ENCODE data around the gene AUTS2.

DNA sequence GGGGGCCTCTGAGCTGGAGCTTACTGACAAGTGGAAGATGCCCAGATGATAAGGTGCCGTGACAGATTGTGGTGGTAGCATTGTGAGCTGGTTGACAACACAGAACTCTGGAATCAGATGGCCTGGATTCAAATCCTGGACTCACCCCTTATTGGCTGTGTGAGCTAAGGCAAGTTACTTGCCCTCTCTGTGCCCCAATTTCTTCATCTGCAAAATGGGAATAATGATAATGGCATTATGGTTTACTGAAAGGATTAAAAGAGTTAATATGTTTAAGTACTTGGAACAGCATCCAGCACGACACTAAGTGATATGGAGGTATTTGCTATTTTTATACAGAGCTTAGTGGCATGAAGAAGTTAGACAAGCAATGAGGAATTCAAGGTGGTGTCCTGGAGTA is 1067.7 kb downstream of the AUTS2 start:
- TF ChIP-seq, protein P1, sequence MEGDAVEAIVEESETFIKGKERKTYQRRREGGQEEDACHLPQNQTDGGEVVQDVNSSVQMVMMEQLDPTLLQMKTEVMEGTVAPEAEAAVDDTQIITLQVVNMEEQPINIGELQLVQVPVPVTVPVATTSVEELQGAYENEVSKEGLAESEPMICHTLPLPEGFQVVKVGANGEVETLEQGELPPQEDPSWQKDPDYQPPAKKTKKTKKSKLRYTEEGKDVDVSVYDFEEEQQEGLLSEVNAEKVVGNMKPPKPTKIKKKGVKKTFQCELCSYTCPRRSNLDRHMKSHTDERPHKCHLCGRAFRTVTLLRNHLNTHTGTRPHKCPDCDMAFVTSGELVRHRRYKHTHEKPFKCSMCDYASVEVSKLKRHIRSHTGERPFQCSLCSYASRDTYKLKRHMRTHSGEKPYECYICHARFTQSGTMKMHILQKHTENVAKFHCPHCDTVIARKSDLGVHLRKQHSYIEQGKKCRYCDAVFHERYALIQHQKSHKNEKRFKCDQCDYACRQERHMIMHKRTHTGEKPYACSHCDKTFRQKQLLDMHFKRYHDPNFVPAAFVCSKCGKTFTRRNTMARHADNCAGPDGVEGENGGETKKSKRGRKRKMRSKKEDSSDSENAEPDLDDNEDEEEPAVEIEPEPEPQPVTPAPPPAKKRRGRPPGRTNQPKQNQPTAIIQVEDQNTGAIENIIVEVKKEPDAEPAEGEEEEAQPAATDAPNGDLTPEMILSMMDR (IDR thresholded peaks at IDR 0.05 in 2 of 3, conservative IDR thresholded peaks at IDR 0.05 in 1 of 3; ENCODE audit: control insufficient read depth in 2 of 3, extremely low read depth in 1 of 3, insufficient read depth in 1 of 3, low read depth in 3 of 3, low read length in 3 of 3) = no peak
- TF ChIP-seq JUNB (IDR thresholded peaks at IDR 0.05) (no peak), KAT2A (conservative IDR thresholded peaks at IDR 0.05; ENCODE audit: control insufficient read depth, low read depth, low read length) (no peak), FOXM1 (IDR thresholded peaks at IDR 0.05; ENCODE audit: low read depth, low read length) (no peak), IRF4 (IDR thresholded peaks at IDR 0.05; ENCODE audit: low read depth, low read length) (no peak), JUND (IDR thresholded peaks at IDR 0.05; ENCODE audit: low read depth, low read length) (no peak), EZH2 (IDR thresholded peaks at IDR 0.05; ENCODE audit: borderline replicate concordance, control insufficient read depth, low read depth, low read length) (no peak), HDAC2 (IDR thresholded peaks at IDR 0.05) (no peak), FOXK2 (IDR thresholded peaks at IDR 0.05) (no peak), CHD4 (IDR thresholded peaks at IDR 0.05) (no peak)
- TF ChIP-seq, protein P2, sequence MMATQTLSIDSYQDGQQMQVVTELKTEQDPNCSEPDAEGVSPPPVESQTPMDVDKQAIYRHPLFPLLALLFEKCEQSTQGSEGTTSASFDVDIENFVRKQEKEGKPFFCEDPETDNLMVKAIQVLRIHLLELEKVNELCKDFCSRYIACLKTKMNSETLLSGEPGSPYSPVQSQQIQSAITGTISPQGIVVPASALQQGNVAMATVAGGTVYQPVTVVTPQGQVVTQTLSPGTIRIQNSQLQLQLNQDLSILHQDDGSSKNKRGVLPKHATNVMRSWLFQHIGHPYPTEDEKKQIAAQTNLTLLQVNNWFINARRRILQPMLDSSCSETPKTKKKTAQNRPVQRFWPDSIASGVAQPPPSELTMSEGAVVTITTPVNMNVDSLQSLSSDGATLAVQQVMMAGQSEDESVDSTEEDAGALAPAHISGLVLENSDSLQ (IDR thresholded peaks at IDR 0.05) = no peak
- TF ChIP-seq, protein P3, sequence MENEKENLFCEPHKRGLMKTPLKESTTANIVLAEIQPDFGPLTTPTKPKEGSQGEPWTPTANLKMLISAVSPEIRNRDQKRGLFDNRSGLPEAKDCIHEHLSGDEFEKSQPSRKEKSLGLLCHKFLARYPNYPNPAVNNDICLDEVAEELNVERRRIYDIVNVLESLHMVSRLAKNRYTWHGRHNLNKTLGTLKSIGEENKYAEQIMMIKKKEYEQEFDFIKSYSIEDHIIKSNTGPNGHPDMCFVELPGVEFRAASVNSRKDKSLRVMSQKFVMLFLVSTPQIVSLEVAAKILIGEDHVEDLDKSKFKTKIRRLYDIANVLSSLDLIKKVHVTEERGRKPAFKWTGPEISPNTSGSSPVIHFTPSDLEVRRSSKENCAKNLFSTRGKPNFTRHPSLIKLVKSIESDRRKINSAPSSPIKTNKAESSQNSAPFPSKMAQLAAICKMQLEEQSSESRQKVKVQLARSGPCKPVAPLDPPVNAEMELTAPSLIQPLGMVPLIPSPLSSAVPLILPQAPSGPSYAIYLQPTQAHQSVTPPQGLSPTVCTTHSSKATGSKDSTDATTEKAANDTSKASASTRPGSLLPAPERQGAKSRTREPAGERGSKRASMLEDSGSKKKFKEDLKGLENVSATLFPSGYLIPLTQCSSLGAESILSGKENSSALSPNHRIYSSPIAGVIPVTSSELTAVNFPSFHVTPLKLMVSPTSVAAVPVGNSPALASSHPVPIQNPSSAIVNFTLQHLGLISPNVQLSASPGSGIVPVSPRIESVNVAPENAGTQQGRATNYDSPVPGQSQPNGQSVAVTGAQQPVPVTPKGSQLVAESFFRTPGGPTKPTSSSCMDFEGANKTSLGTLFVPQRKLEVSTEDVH (IDR thresholded peaks at IDR 0.05; ENCODE audit: low read depth, partially characterized antibody) = no peak
- TF ChIP-seq, protein P4, sequence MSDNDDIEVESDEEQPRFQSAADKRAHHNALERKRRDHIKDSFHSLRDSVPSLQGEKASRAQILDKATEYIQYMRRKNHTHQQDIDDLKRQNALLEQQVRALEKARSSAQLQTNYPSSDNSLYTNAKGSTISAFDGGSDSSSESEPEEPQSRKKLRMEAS (IDR thresholded peaks at IDR 0.05; ENCODE audit: low read depth, low read length) = no peak
- TF ChIP-seq, protein P5, sequence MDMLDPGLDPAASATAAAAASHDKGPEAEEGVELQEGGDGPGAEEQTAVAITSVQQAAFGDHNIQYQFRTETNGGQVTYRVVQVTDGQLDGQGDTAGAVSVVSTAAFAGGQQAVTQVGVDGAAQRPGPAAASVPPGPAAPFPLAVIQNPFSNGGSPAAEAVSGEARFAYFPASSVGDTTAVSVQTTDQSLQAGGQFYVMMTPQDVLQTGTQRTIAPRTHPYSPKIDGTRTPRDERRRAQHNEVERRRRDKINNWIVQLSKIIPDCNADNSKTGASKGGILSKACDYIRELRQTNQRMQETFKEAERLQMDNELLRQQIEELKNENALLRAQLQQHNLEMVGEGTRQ (IDR thresholded peaks at IDR 0.05; ENCODE audit: borderline replicate concordance, low read depth, low read length) = no peak

Measured in GM12878 (cell line).